H1 (cell line): ENCODE results near the gene FBXO21. TPM values are rescaled to one million over a fixed set of nuclear protein-coding genes. Genes with fewer than 3 reads are reported as not detected.

ENCODE experiments used
- CTCF ChIA-PET: fragments of 300-600 bp; sonication (Branson Sonifier 250); formaldehyde crosslinking; loops from one replicate; lab custom pipeline; 2021; ENCODE audit not compliant: partially characterized antibody; lab: Charles Lee
- POLR2A ChIA-PET: fragments of 300-600 bp; sonication (Branson Sonifier 250); formaldehyde crosslinking; loops from one replicate; lab custom pipeline; 2021; ENCODE audit warnings: inconsistent platforms; ENCODE audit not compliant: partially characterized antibody; lab: Charles Lee
- DNase-seq, 2 experiments: peaks; one replicate each; pipeline versions ENCODE4 v3.0.0 to v3.0.0-alpha.2; 2010 to 2022; ENCODE audit warnings: low spot score in 2 of 2, low read depth in 1 of 2, mixed read lengths in 1 of 2
- FAIRE-seq: peaks from 2 replicates; lab custom pipeline; 2011; peaks lifted over from hg19 to GRCh38; lab: Jason Lieb, UNC
- H2AFZ ChIP-seq: 2 replicates; pipeline ENCODE4 v1.8.1; 2012; ENCODE audit warnings: low read length, inconsistent platforms
- H2AK5ac ChIP-seq: 2 replicates; pipeline ENCODE4 v1.6.1; 2013; ENCODE audit warnings: low read depth, low read length
- H2BK120ac ChIP-seq: replicated peaks from 2 replicates; pipeline ENCODE3; 2013; ENCODE audit warnings: low read depth, low read length, inconsistent platforms
- H2BK12ac ChIP-seq: 2 replicates; pipeline ENCODE4 v1.6.1; 2013; ENCODE audit warnings: low read depth, low read length
- H2BK15ac ChIP-seq: 2 replicates; pipeline ENCODE4 v1.6.1; 2013; ENCODE audit warnings: low read length
- H2BK20ac ChIP-seq: 2 replicates; pipeline ENCODE4 v1.6.1; 2013; ENCODE audit warnings: low read length
- H2BK5ac ChIP-seq: 2 replicates; pipeline ENCODE4 v1.6.1; 2013; ENCODE audit warnings: low read depth, low read length
- H3K14ac ChIP-seq: 2 replicates; pipeline ENCODE4 v1.6.1; 2013; ENCODE audit warnings: inconsistent platforms; ENCODE audit not compliant: insufficient read length
- H3K18ac ChIP-seq: 2 replicates; pipeline ENCODE4 v1.6.1; 2013; ENCODE audit warnings: low read length; ENCODE audit errors: extremely low read depth
- H3K23ac ChIP-seq: 2 replicates; pipeline ENCODE4 v1.6.1; 2013; ENCODE audit warnings: inconsistent platforms; ENCODE audit not compliant: insufficient read length
- H3K23me2 ChIP-seq: 2 replicates; pipeline ENCODE4 v1.6.1; 2013; ENCODE audit warnings: low read depth, low read length
- H3K27ac ChIP-seq: 2 replicates; pipeline ENCODE4 v1.6.1; 2011; ENCODE audit warnings: low read depth, low read length, inconsistent platforms
- H3K27me3 ChIP-seq, 4 experiments: replicated peaks in 1 of 4; 1 replicate in 1 of 4; 2 replicates in 3 of 4; pipeline versions ENCODE4 v1.6.1 to v1.8.1; 2011 to 2013; ENCODE audit warnings: low read length in 3 of 4, mild to moderate bottlenecking in 3 of 4, inconsistent platforms in 2 of 4, mixed read lengths in 2 of 4, moderate library complexity in 1 of 4; ENCODE audit not compliant: control insufficient read depth in 3 of 4, insufficient read depth in 3 of 4; ENCODE audit errors: extremely low read depth in 1 of 4
- H3K36me3 ChIP-seq, 4 experiments: 2 replicates each; pipeline versions ENCODE4 v1.6.1 to v1.8.1; 2011 to 2013; ENCODE audit warnings: mild to moderate bottlenecking in 4 of 4, low read length in 3 of 4, moderate library complexity in 2 of 4, control low read depth in 1 of 4, inconsistent platforms in 1 of 4; ENCODE audit not compliant: insufficient read depth in 4 of 4, control insufficient read depth in 2 of 4
- H3K4ac ChIP-seq: replicated peaks from 2 replicates; pipeline ENCODE3; 2013; ENCODE audit warnings: low read length, low read depth, mixed read lengths, inconsistent platforms; ENCODE audit not compliant: insufficient read length
- H3K4me1 ChIP-seq, 4 experiments: replicated peaks in 1 of 4; 1 replicate in 1 of 4; 2 replicates in 3 of 4; pipeline versions ENCODE4 v1.6.1 to v1.8.1; 2011 to 2013; ENCODE audit warnings: low read length in 3 of 4, inconsistent platforms in 2 of 4, mixed read lengths in 1 of 4; ENCODE audit not compliant: insufficient read depth in 4 of 4, control insufficient read depth in 3 of 4
- H3K4me2 ChIP-seq, 2 experiments: 2 replicates each; pipeline versions ENCODE4 v1.6.1 to v1.8.1; 2011 to 2013; ENCODE audit warnings: low read depth in 2 of 2, low read length in 2 of 2, control low read depth in 1 of 2, inconsistent platforms in 1 of 2, mild to moderate bottlenecking in 1 of 2; ENCODE audit not compliant: insufficient read depth in 1 of 2
- H3K4me3 ChIP-seq, 4 experiments: fragments of 200-600, 300-600 bp in 1 of 4; sonication (generic), shearing (Covaris generic), sonication (Bioruptor Twin) in 1 of 4; 2 replicates each; pipeline versions ENCODE4 v1.5.1 to v1.8.1; 2011 to 2016; ENCODE audit warnings: low read length in 4 of 4, low read depth in 3 of 4, control low read depth in 2 of 4, inconsistent platforms in 2 of 4, mild to moderate bottlenecking in 2 of 4, mixed read lengths in 1 of 4, moderate library complexity in 1 of 4; ENCODE audit not compliant: insufficient read depth in 2 of 4; ENCODE audit errors: extremely low read depth in 1 of 4
- H3K56ac ChIP-seq: replicated peaks from 2 replicates; pipeline ENCODE3; 2013; ENCODE audit warnings: low read depth, mild to moderate bottlenecking, mixed read lengths, low read length, inconsistent platforms; ENCODE audit not compliant: insufficient read length
- H3K79me1 ChIP-seq: 2 replicates; pipeline ENCODE4 v1.6.1; 2013; ENCODE audit warnings: low read depth, low read length, control low read depth
- H3K79me2 ChIP-seq, 2 experiments: 2 replicates each; pipeline versions ENCODE4 v1.6.1 to v1.8.1; 2012 to 2013; ENCODE audit warnings: low read length in 2 of 2, mild to moderate bottlenecking in 2 of 2, inconsistent platforms in 1 of 2; ENCODE audit not compliant: insufficient read depth in 2 of 2, control insufficient read depth in 1 of 2
- H3K9ac ChIP-seq, 4 experiments: replicated peaks in 1 of 4; 1 replicate in 1 of 4; 2 replicates in 3 of 4; pipeline versions ENCODE4 v1.6.1 to v1.8.1; 2011 to 2013; ENCODE audit warnings: low read depth in 3 of 4, low read length in 3 of 4, control low read depth in 2 of 4, mild to moderate bottlenecking in 2 of 4, moderate library complexity in 2 of 4, inconsistent platforms in 1 of 4; ENCODE audit errors: extremely low read depth in 1 of 4
- H3K9me3 ChIP-seq, 2 experiments: 2 replicates each; pipeline versions ENCODE4 v1.6.1 to v1.8.1; 2012 to 2013; ENCODE audit warnings: mild to moderate bottlenecking in 2 of 2, moderate library complexity in 2 of 2, control low read depth in 1 of 2, inconsistent platforms in 1 of 2, low read depth in 1 of 2, low read length in 1 of 2, mixed read lengths in 1 of 2; ENCODE audit not compliant: insufficient read depth in 2 of 2
- H4K20me1 ChIP-seq, 2 experiments: replicated peaks in 1 of 2; 2 replicates each; pipeline versions ENCODE3 to v1.8.1; 2011 to 2013; ENCODE audit warnings: inconsistent platforms in 2 of 2, low read length in 2 of 2, mild to moderate bottlenecking in 1 of 2; ENCODE audit not compliant: insufficient read depth in 2 of 2, control insufficient read depth in 1 of 2
- H4K5ac ChIP-seq: 2 replicates; pipeline ENCODE4 v1.6.1; 2013; ENCODE audit warnings: low read length, low read depth, mixed read lengths, inconsistent platforms; ENCODE audit not compliant: insufficient read length
- H4K8ac ChIP-seq: 2 replicates; pipeline ENCODE4 v1.8.0; 2013; ENCODE audit warnings: mild to moderate bottlenecking, moderate library complexity, low read length, inconsistent platforms; ENCODE audit not compliant: insufficient read depth; ENCODE audit errors: extremely low read depth
- H4K91ac ChIP-seq: replicated peaks from 2 replicates; pipeline ENCODE3; 2013; ENCODE audit warnings: low read length, mixed read lengths, inconsistent platforms; ENCODE audit not compliant: insufficient read length
- CBX5 ChIP-seq: fragments of 300-800, 300-1000 bp; sonication (generic); IDR thresholded peaks from 2 replicates; pipeline ENCODE4 v1.7.1; 2016; ENCODE audit warnings: antibody characterized with exemption, low read length, low read depth
- CREB1 ChIP-seq: IDR thresholded peaks from 2 replicates; pipeline ENCODE4 v1.6.1; 2012; ENCODE audit warnings: inconsistent platforms
- EGR1 ChIP-seq: IDR thresholded peaks from 2 replicates; pipeline ENCODE4 v1.6.1; 2011; ENCODE audit warnings: low read depth, low read length, borderline replicate concordance
- KDM1A ChIP-seq: fragments of 200-600, 300-600 bp; sonication (generic); IDR thresholded peaks from 2 replicates; pipeline ENCODE4 v1.7.1; 2016; ENCODE audit warnings: mild to moderate bottlenecking, low read length, borderline replicate concordance
- NRF1 ChIP-seq: IDR thresholded peaks from 2 replicates; pipeline ENCODE4 v1.6.1; 2011; ENCODE audit warnings: mild to moderate bottlenecking, low read depth, low read length, improper control_type of control experiment
- POLR2A ChIP-seq, 2 experiments: IDR thresholded peaks; 1 replicate in 1 of 2; 2 replicates in 1 of 2; pipeline ENCODE4 v1.6.1; 2011; ENCODE audit warnings: low read depth in 2 of 2, low read length in 2 of 2, mild to moderate bottlenecking in 2 of 2; ENCODE audit errors: control extremely low read depth in 1 of 2
- SIRT6 ChIP-seq: IDR thresholded peaks from one replicate; pipeline ENCODE4 v1.7.1; 2012; ENCODE audit warnings: low read length, inconsistent platforms
- SIX5 ChIP-seq: IDR thresholded peaks from 2 replicates; pipeline ENCODE4 v1.6.1; 2011; ENCODE audit warnings: mild to moderate bottlenecking, low read depth, low read length
- SP1 ChIP-seq: IDR thresholded peaks from 2 replicates; pipeline ENCODE4 v1.6.1; 2011; ENCODE audit warnings: low read depth, low read length
- SP2 ChIP-seq: IDR thresholded peaks from 2 replicates; pipeline ENCODE4 v1.6.1; 2012; ENCODE audit warnings: mild to moderate bottlenecking, low read length, inconsistent platforms
- SRF ChIP-seq: IDR thresholded peaks from 2 replicates; pipeline ENCODE4 v1.6.1; 2011; ENCODE audit warnings: mild to moderate bottlenecking, low read depth, low read length, moderate library complexity
- TAF1 ChIP-seq: IDR thresholded peaks from 2 replicates; pipeline ENCODE4 v1.6.1; 2011; ENCODE audit warnings: mild to moderate bottlenecking, low read depth, low read length
- TAF7 ChIP-seq: optimal IDR thresholded peaks from 2 replicates; pipeline ENCODE3; 2011; ENCODE audit warnings: low read depth, mild to moderate bottlenecking, inconsistent platforms, low read length, moderate library complexity, borderline replicate concordance
- TBP ChIP-seq: IDR thresholded peaks from 2 replicates; pipeline ENCODE4 v1.6.1; 2011; ENCODE audit warnings: low read depth, low read length, improper control_type of control experiment
- TEAD4 ChIP-seq: IDR thresholded peaks from 2 replicates; pipeline ENCODE4 v1.6.1; 2012; ENCODE audit warnings: low read depth, low read length, inconsistent platforms, mixed read lengths
- whole genome bisulfite sequencing, 2 experiments: shearing (Covaris generic) in 1 of 2; methylation state at CpG; one replicate each; pipeline versions ENCODE4 v1.1.6 to v1.1.7; 2013 to 2015; ENCODE audit warnings: low lambda C conversion rate in 2 of 2, mixed read lengths in 2 of 2, inconsistent platforms in 1 of 2, low coverage in 1 of 2, missing lambda C conversion rate in 1 of 2; ENCODE audit not compliant: insufficient replicate concordance in 2 of 2, insufficient coverage in 1 of 2, insufficient read length in 1 of 2; ENCODE audit errors: extremely low coverage in 1 of 2, missing lambda C conversion rate in 1 of 2; 5-methylcytosine and 5-hydroxymethylcytosine counted together
- polyA plus RNA-seq, 7 experiments: library from polyadenylated mRNA; depleted of rRNA in 3 of 7; stranded (reverse) in 5 of 7; unstranded in 2 of 7; fragments of >200 nt in 5 of 7; fragments of 200-250 nt in 2 of 7; gene quantifications; 1 replicate in 5 of 7; 2 replicates in 1 of 7; 4 replicates in 1 of 7; pipeline versions ENCODE4 v1.2.1 to v1.2.3, GENCODE V29; 2011 to 2013; ENCODE audit warnings: missing spikeins in 2 of 7, mixed read lengths in 2 of 7
- total RNA-seq: library from RNA; stranded (reverse); fragmentation: NEBNext Ultra II Directional; extraction: Animal tissue kit (Norgen Biotek cat#: 25700); gene quantifications from 2 replicates; pipeline ENCODE4 v1.2.1, GENCODE V29; 2021

FBXO21 gene
- total and polyA plus RNA-seq, 2 of the 8 experiments (the other 6 are each of a cell fraction or from before 2014, with no cell fraction given), result 57.0 to 80.6 TPM

DNA sequence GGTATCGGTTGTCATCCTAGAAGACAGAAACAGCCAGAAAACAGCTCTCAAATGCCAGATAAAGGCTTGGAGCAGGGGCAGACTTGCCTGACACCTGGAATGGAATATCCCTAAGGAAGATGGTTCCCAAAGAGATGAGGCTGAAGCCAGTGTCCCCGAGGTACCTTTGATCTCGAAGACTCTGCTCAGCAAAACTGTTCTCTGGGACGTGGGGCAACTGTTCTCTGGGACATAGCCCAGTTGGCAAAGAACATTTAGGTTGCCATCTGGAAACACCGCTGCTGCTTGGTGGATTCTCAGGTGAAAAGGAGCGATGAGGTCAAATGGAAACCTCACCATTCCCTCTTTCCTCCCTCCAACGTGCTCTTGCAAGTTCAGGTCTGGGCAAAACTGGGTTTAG is 27.9 kb upstream of the FBXO21 start:
- no peak overlapping the region for H2BK20ac ChIP-seq
- no peaks in the 10 kb centered on the region for H3K9me3 ChIP-seq
- TF ChIP-seq TBP (no peak), TEAD4 (no peak), KDM1A (no peak), POLR2A (IDR thresholded peaks at IDR 0.05; ENCODE audit: control extremely low read depth in 1 of 2, low read depth in 2 of 2, low read length in 2 of 2) (no peak), SRF (no peak), CREB1 (no peak), NRF1 (no peak), SP2 (no peak), SIX5 (no peak), TAF7 (no peak), TAF1 (no peak), SIRT6 (no peak), SP1 (no peak), CBX5 (no peak), EGR1 (no peak)
- TF ChIP-seq, all 59 proteins: peak for 0
- CTCF ChIA-PET, result interaction anchor here (0.6 to 3.9 kb wide), 4 partner anchors 9 to 255 kb away, joined by 3 to 25 read pairs (median 4); no protein-coding TSS in a partner anchor
- no peak overlapping the region for H2AFZ ChIP-seq
- POLR2A ChIA-PET, result no interaction called here
- no peak overlapping the region for H3K27ac ChIP-seq
- no peaks in the 10 kb centered on the region for H4K20me1 ChIP-seq
- 88% methylated on average over 7 of the region's 7 CpGs; no CpG with 5 or more reads in 1 of the 2 experiments for WGBS, 2 experiments
- no peak overlapping the region for H4K5ac ChIP-seq
- no peaks in the 10 kb centered on the region for H3K36me3 ChIP-seq
- H2BK5ac ChIP-seq, result no peak overlapping the region
- H3K27me3 ChIP-seq, result no peaks in the 10 kb centered on the region
- no peak overlapping the region for H4K8ac ChIP-seq
- no peak overlapping the region for H3K23ac ChIP-seq
- H3K4me3 ChIP-seq, result no peak overlapping the region
- no peaks in the 10 kb centered on the region for H3K23me2 ChIP-seq
- no peaks in the 10 kb centered on the region for H3K79me1 ChIP-seq
- H3K4me2 ChIP-seq, result no peak overlapping the region
- H2AK5ac ChIP-seq, result 0 out of 2 replicates have a peak overlapping the region, but pooled peaks have one; percentile 13
- no peak overlapping the region for H2BK12ac ChIP-seq
- no peak overlapping the region for H3K14ac ChIP-seq
- no peaks in the 10 kb centered on the region for H3K4me1 ChIP-seq
- no peak overlapping the region for H3K56ac ChIP-seq
- H3K9ac ChIP-seq, result no peak overlapping the region
- H2BK120ac ChIP-seq, result no peak overlapping the region
- H3K4ac ChIP-seq, result no peak overlapping the region
- DNase-seq (no peak), FAIRE-seq (no peak)
- no peak overlapping the region for H3K18ac ChIP-seq
- H4K91ac ChIP-seq, result no peak overlapping the region
- no peak overlapping the region for H2BK15ac ChIP-seq
- H3K79me2 ChIP-seq, result no peaks in the 10 kb centered on the region
